Stimulated activated CD8-positive, alpha-beta memory T cell treated with anti-CD3 and anti-CD28 coated beads, Interleukin-2, amount 100 ng/mL, for 48 hours (primary cell): Measurements from ENCODE around the gene EMC10.
"Not testable (repeated sequence)": the region's sequence is repeated elsewhere in the genome, so short reads cannot be mapped to it uniquely, and the experiment has no call there.

Experiments
- DNase-seq, 2 donors: peaks; one replicate each; pipeline ENCODE4 v3.0.0-alpha.2; 2020; ENCODE audit warnings: low read depth in 2 of 2

Gene EMC10

DNA sequence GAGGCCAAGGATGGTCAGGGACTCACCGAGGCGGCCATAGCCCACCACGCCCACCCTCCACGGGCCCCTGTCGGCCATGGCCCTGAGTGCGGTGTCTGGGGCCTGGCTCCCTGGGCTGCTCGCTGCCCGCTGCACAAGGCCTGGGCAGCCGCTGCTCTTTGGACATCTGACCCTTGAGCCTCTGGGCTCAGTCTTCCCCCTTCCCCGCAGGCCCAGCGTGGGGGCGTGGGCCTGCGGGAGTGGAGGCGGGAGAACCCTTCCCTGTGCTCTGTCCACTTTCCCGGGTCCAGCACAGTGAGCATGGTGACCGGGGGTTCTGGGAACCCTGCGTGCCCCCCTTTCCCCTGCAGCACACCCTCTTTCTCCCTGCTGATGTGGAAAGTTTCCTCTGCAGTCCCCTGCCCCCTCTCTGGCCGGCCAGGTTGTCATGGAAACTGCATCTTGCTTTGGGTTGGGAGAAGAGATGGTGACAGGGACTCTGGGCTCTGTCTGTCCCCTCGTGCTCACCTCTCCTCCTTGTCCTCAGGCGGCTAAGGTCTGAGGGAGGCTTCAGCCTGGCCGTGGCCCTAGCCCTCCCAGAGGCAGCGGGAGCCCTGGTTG, 37.5 kb downstream of the EMC10 start, which contains the start of gene ASPDH:
Gene ASPDH, minus strand, starts transcription at position 168 of the 600 bp plus-strand sequence. Its CDS starts 90 bp downstream, at position 78.
- DNase-seq: no peak

- no peak for DNase-seq
These were observed 38.2 kb downstream of the EMC10 start for GRCh38 chr19:50514346-50515167.

DNA sequence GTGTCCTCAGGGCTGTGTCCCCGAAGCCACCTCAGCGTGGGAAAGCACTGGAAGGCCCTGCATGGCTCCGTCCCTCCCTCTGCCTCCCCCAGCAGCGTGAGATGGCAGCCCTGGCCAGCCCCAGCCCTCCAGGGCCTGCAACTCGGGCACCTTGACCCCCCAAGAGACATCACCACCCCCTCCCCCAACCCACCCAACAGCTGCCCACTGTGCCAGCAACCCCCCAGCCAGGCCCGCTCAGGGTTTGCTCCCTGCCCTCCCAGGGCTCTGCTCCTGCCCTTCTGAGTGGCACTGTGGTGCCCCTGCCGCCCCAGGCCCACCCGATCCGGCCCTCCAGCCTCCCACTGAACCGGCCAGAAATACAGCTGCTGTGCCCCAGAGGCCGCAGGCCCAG, 38.9 kb downstream of the EMC10 start:
- no peak for DNase-seq

DNA sequence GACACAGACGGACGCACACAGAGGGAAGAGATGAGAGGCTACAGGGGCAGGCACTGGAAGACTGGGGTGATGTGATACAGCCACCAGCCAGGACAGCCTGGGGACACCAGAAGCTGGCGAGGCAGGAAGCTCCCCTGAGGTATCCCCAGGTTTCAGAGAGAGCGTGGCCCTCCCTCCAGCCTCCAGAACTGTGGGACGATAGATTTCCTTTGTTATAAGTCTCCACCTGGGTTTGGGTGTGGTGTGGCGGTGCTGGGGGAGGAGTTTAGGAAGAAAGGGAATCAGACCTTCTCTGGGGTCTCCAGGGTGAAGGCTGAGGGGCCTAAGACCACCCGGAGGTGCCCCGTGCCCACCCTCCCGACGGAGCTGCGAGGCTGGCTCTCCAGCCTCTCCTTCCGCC, 40.1 kb downstream of the EMC10 start:
- no peak for DNase-seq

- DNase-seq: no peak
These were observed 40.8 kb downstream of the EMC10 start for GRCh38 chr19:50516964-50517703.

GRCh38 chr19:50517704-50518075, 41.4 kb downstream of the EMC10 start:
- DNase-seq: no peak

GRCh38 chr19:50518091-50519005, 42.0 kb downstream of the EMC10 start:
- peak in 1 of 2 donors; percentile 9 for DNase-seq

- DNase-seq: no peak
These were observed 42.8 kb downstream of the EMC10 start for GRCh38 chr19:50519006-50519575.

- DNase-seq: no peak
These were observed 44.6 kb downstream of the EMC10 start for GRCh38 chr19:50520822-50521465.

DNA sequence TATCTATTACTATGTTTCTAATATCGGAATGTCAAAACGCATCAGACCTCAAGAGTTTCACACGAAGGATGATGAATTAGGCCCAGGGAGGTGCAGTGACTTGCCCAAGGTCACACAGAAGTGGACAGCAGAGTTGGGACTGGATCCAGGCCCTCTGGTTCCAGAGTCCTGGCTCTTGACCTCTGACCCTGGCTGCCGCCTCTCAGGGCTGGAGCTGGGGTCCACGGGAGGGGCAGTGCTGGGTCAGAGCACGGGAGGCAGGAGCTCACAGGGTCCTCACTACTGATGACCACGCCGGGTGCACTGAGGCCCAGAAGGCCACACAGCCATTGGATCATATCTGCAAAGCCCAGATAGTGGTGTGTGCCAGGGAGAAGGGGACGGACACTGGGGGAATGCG, 46.6 kb downstream of the EMC10 start:
- DNase-seq: no peak

- not testable (repeated sequence) for DNase-seq
These were observed 51.7 kb downstream of the EMC10 start for GRCh38 chr19:50528052-50528451.

GRCh38 chr19:50531171-50531612, 54.9 kb downstream of the EMC10 start:
- no peak for DNase-seq

GRCh38 chr19:50532952-50533351, 56.6 kb downstream of the EMC10 start:
- DNase-seq: no peak

GRCh38 chr19:50534478-50534877, 58.2 kb downstream of the EMC10 start:
- no peak for DNase-seq

DNA sequence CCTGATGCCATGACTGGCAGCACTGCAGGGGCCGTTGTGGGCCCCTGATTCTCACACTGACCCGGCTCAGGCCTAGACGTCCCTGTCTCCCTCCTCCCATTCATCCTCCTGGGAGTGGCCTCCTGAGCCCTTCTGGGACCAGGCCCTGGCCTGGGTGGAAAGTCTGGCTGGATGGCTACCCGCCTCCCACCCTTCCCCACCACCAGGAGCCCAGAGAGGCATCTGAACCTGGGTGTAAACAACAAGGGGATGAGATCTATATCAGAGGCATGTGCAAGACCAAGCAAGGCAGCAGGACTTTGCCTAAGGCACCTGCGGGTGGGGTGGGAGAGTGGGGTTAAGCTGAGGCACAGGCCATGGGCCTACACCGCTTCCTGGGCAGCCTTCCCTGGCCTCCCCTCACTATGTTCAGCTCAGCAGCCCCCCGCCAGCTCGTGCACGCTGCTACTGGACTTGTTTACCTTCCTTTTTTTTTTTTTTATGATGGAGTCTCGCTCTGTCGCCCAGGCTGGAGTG, 59.4 kb downstream of the EMC10 start:
- DNase-seq: no peak

GRCh38 chr19:50536662-50537305, 60.5 kb downstream of the EMC10 start:
- no peak for DNase-seq

- no peak for DNase-seq
These were observed 61.0 kb downstream of the EMC10 start for GRCh38 chr19:50537306-50537685.

GRCh38 chr19:50537769-50538230, 61.5 kb downstream of the EMC10 start:
- DNase-seq: peak; percentile 61 to 68
